HUDEP-2 (cell line): Measurements from ENCODE around the gene POC1A.
"Not testable (repeated sequence)": the region's sequence is repeated elsewhere in the genome, so short reads cannot be mapped to it uniquely, and the experiment has no call there.

Experiments
- DNase-seq, 76 experiments: peaks; one replicate each; lab custom pipeline; 2025; ENCODE audit not compliant: unreplicated experiment in 76 of 76; lab: John Stamatoyannopoulos, UW

POC1A gene

GRCh38 chr3:52185311-52185710 lies 31.1 kb upstream of the POC1A start:
- no peak for DNase-seq

DNA sequence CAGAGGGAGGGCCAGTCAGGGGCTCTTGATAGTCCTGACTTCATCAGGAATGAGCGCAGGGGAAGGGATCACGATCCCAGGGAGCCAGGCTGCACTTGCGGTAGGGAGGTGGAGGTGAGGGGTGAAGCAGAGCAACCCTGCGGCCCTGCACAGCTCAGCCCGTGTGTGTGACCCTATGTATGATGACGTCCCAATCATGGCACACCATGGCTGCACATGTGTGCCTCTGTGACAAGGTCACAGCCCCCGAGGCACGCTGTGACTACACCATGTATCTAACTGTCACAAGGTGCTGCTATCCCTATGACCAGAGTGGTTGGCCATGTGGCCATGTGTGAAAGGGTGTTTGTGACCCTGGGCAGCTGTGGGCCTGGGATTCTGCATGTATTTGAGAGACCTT lies 30.5 kb upstream of the POC1A start:
- no peak for DNase-seq

- DNase-seq: no peak
These were observed 29.7 kb upstream of the POC1A start for GRCh38 chr3:52183786-52184445.

GRCh38 chr3:52182691-52183090 lies 28.5 kb upstream of the POC1A start:
- no peak for DNase-seq

DNA sequence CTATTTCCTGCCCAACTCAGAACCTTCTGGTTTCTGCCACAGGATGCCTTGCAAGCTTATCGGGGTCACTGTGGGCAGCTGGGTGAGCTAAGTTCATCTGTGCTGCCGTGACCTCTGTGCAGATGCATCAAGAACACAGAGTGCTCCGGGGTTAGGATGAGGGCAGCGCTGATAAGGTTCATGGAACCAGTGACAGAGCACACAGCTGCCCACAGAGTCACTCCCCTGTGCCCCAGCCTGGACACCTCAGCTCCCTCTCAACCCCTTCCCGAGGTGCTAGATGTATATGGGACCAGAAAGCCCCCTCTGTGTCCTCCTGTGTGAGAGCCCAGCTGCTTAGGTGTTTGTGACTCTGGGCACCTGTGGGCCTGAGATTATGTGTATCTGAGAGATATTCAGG lies 28.0 kb upstream of the POC1A start:
- peak in 72 of 76 experiments; percentile 17 to 83 (median 62) for DNase-seq

GRCh38 chr3:52181543-52181942 lies 27.3 kb upstream of the POC1A start:
- no peak for DNase-seq

- no peak for DNase-seq
These were observed 24.3 kb upstream of the POC1A start for GRCh38 chr3:52178537-52178936.

DNA sequence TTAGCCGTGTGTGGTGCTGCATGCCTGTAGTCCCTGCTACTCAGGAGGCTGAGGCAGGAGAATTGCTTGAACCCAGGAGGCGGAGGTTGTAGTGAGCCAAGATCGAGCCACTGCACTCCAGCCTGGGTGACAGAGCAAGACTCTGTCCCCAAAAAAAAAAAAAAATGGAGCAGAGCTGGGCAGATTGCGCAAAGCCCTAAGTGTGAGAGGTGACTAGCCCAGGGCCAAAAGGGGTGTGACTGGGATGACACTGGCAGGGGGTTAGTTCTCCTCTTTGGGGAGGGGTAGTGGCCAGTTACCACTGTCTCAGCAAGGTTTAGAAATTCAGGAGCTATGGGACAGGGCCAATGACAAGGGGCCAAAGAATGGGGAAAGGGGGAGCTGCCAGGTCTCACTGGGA lies 23.9 kb upstream of the POC1A start:
- DNase-seq: not testable (repeated sequence)

DNA sequence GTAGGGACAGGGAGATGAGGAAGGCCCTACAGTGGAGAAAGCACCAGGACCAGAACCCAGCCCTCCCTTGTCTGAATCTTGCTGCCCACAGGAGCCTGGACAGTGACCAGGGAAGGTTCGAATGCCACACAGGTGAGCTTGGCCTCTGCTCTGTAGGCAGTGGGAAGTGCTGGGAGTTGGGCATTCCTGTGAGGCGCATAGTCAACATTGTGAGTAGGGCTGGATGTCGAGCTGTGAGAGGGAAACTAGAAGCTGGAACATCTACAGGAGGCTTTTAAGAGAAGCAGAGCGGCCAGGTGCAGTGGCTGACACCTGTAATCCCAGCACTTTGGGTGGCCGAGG lies 23.4 kb upstream of the POC1A start:
- DNase-seq: no peak

GRCh38 chr3:52176951-52177700 lies 22.9 kb upstream of the POC1A start:
- DNase-seq: no peak

GRCh38 chr3:52176180-52176752 lies 22.0 kb upstream of the POC1A start:
- DNase-seq: no peak

DNA sequence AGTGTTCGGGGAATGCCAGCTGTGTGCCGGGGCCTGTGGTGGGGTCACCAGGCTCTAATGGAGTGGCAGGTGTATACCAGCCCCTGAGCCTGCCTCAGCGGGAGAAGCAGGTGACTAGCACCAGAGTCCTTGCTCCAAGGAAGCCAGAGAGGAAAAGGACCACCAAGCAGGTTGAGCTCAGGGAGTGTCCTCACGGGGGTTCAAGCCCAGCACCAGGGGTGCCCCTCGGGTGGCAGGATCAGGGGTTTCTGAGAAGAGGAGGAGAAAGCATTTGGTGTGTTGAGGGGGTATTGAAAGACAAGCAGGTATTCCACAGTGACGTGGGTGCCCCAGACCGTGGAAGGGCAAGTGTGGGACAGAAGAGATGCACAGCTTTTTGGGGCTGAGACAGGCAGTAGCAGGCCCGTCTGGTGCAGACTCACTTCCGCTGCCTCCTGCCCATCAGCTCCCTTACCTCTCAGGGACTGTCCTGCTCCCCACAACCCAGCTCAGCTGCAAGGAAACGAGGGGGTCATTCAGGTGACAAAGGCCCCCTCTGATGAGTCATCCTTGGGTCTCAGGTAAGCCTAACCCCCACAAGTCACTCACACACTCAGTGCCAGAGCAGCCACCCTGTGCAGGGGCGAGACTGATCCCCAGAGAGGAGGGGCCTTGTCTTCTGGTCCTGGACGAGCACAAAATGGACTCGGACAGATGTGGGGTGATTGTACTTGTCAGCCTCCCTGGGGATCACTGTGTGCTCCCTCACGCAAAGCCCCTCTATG lies 21.4 kb upstream of the POC1A start:
- DNase-seq: no peak

GRCh38 chr3:52174896-52175295 lies 20.7 kb upstream of the POC1A start:
- peak in 20 of 76 experiments; percentile 10 to 48 (median 26) for DNase-seq

GRCh38 chr3:52173101-52173500 lies 18.9 kb upstream of the POC1A start:
- no peak for DNase-seq

GRCh38 chr3:52172262-52172757 lies 18.1 kb upstream of the POC1A start:
- DNase-seq: no peak

GRCh38 chr3:52171514-52172261 lies 17.5 kb upstream of the POC1A start:
- DNase-seq: no peak

DNA sequence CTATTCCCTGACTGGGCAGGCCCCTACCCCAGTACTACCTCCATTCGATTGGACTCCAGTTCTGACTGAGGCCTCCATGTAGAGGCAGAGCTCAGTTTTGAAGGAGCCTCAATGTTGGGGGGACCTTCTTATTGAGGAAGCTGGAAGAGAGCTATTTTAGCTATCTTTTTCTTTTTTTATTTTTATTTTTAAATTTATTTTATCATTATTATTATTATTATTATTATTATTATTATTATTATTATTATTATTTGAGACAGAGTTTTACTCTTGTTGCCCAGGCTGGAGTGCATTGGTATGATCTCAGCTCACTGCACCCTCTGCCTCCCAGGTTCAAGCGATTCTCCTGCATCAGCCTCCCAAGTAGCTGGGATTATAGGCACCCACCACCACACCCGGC lies 16.0 kb upstream of the POC1A start:
- DNase-seq: not testable (repeated sequence)

DNA sequence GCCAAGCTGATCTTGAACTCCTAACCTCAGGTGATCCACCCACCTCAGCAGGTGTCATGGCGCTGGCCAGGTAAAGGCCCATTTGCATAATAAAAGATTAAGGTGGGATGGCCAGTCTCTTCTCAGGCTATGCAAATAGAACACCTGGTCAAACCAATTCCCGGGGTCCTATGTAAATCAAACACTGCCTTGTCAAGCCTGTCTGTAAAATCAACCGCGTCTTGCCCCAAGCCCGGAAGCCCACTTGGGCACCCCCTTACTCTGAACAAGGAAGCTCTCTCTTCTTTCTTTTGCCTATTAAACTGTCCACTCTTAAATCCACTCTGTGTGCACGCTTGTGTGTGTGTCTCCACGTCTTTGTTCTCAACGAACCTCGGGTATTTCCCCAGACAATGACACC lies 13.0 kb upstream of the POC1A start:
- DNase-seq: no peak

DNA sequence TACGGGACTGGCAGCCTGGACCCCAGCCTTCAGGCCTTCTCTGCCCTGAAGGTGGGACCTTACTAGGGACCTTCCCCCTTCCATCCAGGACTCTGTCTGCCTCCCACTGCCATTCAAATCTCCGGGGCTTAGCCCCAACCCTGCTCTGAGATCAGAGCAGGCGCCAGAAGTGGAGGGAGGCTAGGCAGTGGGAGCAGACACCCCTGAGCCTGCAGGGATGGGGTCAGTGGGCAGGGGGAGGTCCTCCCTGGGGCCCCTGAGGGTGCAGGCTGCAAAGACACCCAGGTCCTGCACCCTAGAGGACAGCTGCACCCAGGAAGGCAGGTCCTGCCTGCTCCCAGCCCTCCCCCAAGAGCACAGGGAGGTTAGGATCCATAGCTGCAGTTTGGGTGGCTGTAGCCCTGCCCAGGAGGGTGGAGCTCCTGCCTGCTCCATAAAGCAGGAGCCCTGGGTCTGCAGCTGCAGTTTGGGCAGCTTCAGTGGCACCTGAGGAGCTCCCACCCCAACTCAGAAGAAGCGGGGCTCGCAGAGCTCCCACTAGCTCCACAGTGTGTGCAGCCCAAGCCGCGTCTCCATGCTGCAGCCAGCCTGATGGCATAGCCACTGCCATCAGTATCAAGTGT lies 8.1 kb upstream of the POC1A start:
- no peak for DNase-seq

- no peak for DNase-seq
These were observed 5.3 kb upstream of the POC1A start for GRCh38 chr3:52159503-52159902.
